Panc1 (cell line): Measurements from ENCODE around the gene SPCS3. TPM values are rescaled to one million over a fixed set of nuclear protein-coding genes. Genes with fewer than 3 reads are reported as not detected.

Experiments
- total RNA-seq: library from RNA; stranded (reverse); gene quantifications from one replicate; pipeline ENCODE4 v1.2.1, GENCODE V29; 2021; ENCODE audit not compliant: unreplicated experiment

The SPCS3 gene
- total RNA-seq, 1 experiment from 2014 or later, result 78.5 TPM

Other genes with a start within 250 kb of the SPCS3 start
- gene SPATA4, start 124.4 kb upstream of the SPCS3 start, total RNA-seq, result not detected
- not detected for gene ASB5, start 50.7 kb upstream of the SPCS3 start, total RNA-seq